H1 (cell line): Measurements from ENCODE around the gene FGD5. TPM values are rescaled to one million over a fixed set of nuclear protein-coding genes. Genes with fewer than 3 reads are reported as not detected.

Source experiments
- CTCF ChIA-PET: fragments of 300-600 bp; sonication (Branson Sonifier 250); formaldehyde crosslinking; loops from one replicate; lab custom pipeline; 2021; ENCODE audit not compliant: partially characterized antibody; lab: Charles Lee
- POLR2A ChIA-PET: fragments of 300-600 bp; sonication (Branson Sonifier 250); formaldehyde crosslinking; loops from one replicate; lab custom pipeline; 2021; ENCODE audit warnings: inconsistent platforms; ENCODE audit not compliant: partially characterized antibody; lab: Charles Lee
- DNase-seq, 2 experiments: peaks; one replicate each; pipeline versions ENCODE4 v3.0.0 to v3.0.0-alpha.2; 2010 to 2022; ENCODE audit warnings: low spot score in 2 of 2, low read depth in 1 of 2, mixed read lengths in 1 of 2
- FAIRE-seq: peaks from 2 replicates; lab custom pipeline; 2011; peaks lifted over from hg19 to GRCh38; lab: Jason Lieb, UNC
- H2AFZ ChIP-seq: 2 replicates; pipeline ENCODE4 v1.8.1; 2012; ENCODE audit warnings: low read length, inconsistent platforms
- H2AK5ac ChIP-seq: 2 replicates; pipeline ENCODE4 v1.6.1; 2013; ENCODE audit warnings: low read depth, low read length
- H2BK120ac ChIP-seq: replicated peaks from 2 replicates; pipeline ENCODE3; 2013; ENCODE audit warnings: low read depth, low read length, inconsistent platforms
- H2BK12ac ChIP-seq: 2 replicates; pipeline ENCODE4 v1.6.1; 2013; ENCODE audit warnings: low read depth, low read length
- H2BK15ac ChIP-seq: 2 replicates; pipeline ENCODE4 v1.6.1; 2013; ENCODE audit warnings: low read length
- H2BK20ac ChIP-seq: 2 replicates; pipeline ENCODE4 v1.6.1; 2013; ENCODE audit warnings: low read length
- H2BK5ac ChIP-seq: 2 replicates; pipeline ENCODE4 v1.6.1; 2013; ENCODE audit warnings: low read depth, low read length
- H3K14ac ChIP-seq: 2 replicates; pipeline ENCODE4 v1.6.1; 2013; ENCODE audit warnings: inconsistent platforms; ENCODE audit not compliant: insufficient read length
- H3K18ac ChIP-seq: 2 replicates; pipeline ENCODE4 v1.6.1; 2013; ENCODE audit warnings: low read length; ENCODE audit errors: extremely low read depth
- H3K23ac ChIP-seq: 2 replicates; pipeline ENCODE4 v1.6.1; 2013; ENCODE audit warnings: inconsistent platforms; ENCODE audit not compliant: insufficient read length
- H3K23me2 ChIP-seq: 2 replicates; pipeline ENCODE4 v1.6.1; 2013; ENCODE audit warnings: low read depth, low read length
- H3K27ac ChIP-seq: 2 replicates; pipeline ENCODE4 v1.6.1; 2011; ENCODE audit warnings: low read depth, low read length, inconsistent platforms
- H3K27me3 ChIP-seq, 4 experiments: replicated peaks in 1 of 4; 1 replicate in 1 of 4; 2 replicates in 3 of 4; pipeline versions ENCODE4 v1.6.1 to v1.8.1; 2011 to 2013; ENCODE audit warnings: low read length in 3 of 4, mild to moderate bottlenecking in 3 of 4, inconsistent platforms in 2 of 4, mixed read lengths in 2 of 4, moderate library complexity in 1 of 4; ENCODE audit not compliant: control insufficient read depth in 3 of 4, insufficient read depth in 3 of 4; ENCODE audit errors: extremely low read depth in 1 of 4
- H3K36me3 ChIP-seq, 4 experiments: 2 replicates each; pipeline versions ENCODE4 v1.6.1 to v1.8.1; 2011 to 2013; ENCODE audit warnings: mild to moderate bottlenecking in 4 of 4, low read length in 3 of 4, moderate library complexity in 2 of 4, control low read depth in 1 of 4, inconsistent platforms in 1 of 4; ENCODE audit not compliant: insufficient read depth in 4 of 4, control insufficient read depth in 2 of 4
- H3K4ac ChIP-seq: replicated peaks from 2 replicates; pipeline ENCODE3; 2013; ENCODE audit warnings: low read length, low read depth, mixed read lengths, inconsistent platforms; ENCODE audit not compliant: insufficient read length
- H3K4me1 ChIP-seq, 4 experiments: replicated peaks in 1 of 4; 1 replicate in 1 of 4; 2 replicates in 3 of 4; pipeline versions ENCODE4 v1.6.1 to v1.8.1; 2011 to 2013; ENCODE audit warnings: low read length in 3 of 4, inconsistent platforms in 2 of 4, mixed read lengths in 1 of 4; ENCODE audit not compliant: insufficient read depth in 4 of 4, control insufficient read depth in 3 of 4
- H3K4me2 ChIP-seq, 2 experiments: 2 replicates each; pipeline versions ENCODE4 v1.6.1 to v1.8.1; 2011 to 2013; ENCODE audit warnings: low read depth in 2 of 2, low read length in 2 of 2, control low read depth in 1 of 2, inconsistent platforms in 1 of 2, mild to moderate bottlenecking in 1 of 2; ENCODE audit not compliant: insufficient read depth in 1 of 2
- H3K4me3 ChIP-seq, 4 experiments: fragments of 200-600, 300-600 bp in 1 of 4; sonication (generic), shearing (Covaris generic), sonication (Bioruptor Twin) in 1 of 4; 2 replicates each; pipeline versions ENCODE4 v1.5.1 to v1.8.1; 2011 to 2016; ENCODE audit warnings: low read length in 4 of 4, low read depth in 3 of 4, control low read depth in 2 of 4, inconsistent platforms in 2 of 4, mild to moderate bottlenecking in 2 of 4, mixed read lengths in 1 of 4, moderate library complexity in 1 of 4; ENCODE audit not compliant: insufficient read depth in 2 of 4; ENCODE audit errors: extremely low read depth in 1 of 4
- H3K56ac ChIP-seq: replicated peaks from 2 replicates; pipeline ENCODE3; 2013; ENCODE audit warnings: low read depth, mild to moderate bottlenecking, mixed read lengths, low read length, inconsistent platforms; ENCODE audit not compliant: insufficient read length
- H3K79me1 ChIP-seq: 2 replicates; pipeline ENCODE4 v1.6.1; 2013; ENCODE audit warnings: low read depth, low read length, control low read depth
- H3K79me2 ChIP-seq, 2 experiments: 2 replicates each; pipeline versions ENCODE4 v1.6.1 to v1.8.1; 2012 to 2013; ENCODE audit warnings: low read length in 2 of 2, mild to moderate bottlenecking in 2 of 2, inconsistent platforms in 1 of 2; ENCODE audit not compliant: insufficient read depth in 2 of 2, control insufficient read depth in 1 of 2
- H3K9ac ChIP-seq, 4 experiments: replicated peaks in 1 of 4; 1 replicate in 1 of 4; 2 replicates in 3 of 4; pipeline versions ENCODE4 v1.6.1 to v1.8.1; 2011 to 2013; ENCODE audit warnings: low read depth in 3 of 4, low read length in 3 of 4, control low read depth in 2 of 4, mild to moderate bottlenecking in 2 of 4, moderate library complexity in 2 of 4, inconsistent platforms in 1 of 4; ENCODE audit errors: extremely low read depth in 1 of 4
- H3K9me3 ChIP-seq, 2 experiments: 2 replicates each; pipeline versions ENCODE4 v1.6.1 to v1.8.1; 2012 to 2013; ENCODE audit warnings: mild to moderate bottlenecking in 2 of 2, moderate library complexity in 2 of 2, control low read depth in 1 of 2, inconsistent platforms in 1 of 2, low read depth in 1 of 2, low read length in 1 of 2, mixed read lengths in 1 of 2; ENCODE audit not compliant: insufficient read depth in 2 of 2
- H4K20me1 ChIP-seq, 2 experiments: replicated peaks in 1 of 2; 2 replicates each; pipeline versions ENCODE3 to v1.8.1; 2011 to 2013; ENCODE audit warnings: inconsistent platforms in 2 of 2, low read length in 2 of 2, mild to moderate bottlenecking in 1 of 2; ENCODE audit not compliant: insufficient read depth in 2 of 2, control insufficient read depth in 1 of 2
- H4K5ac ChIP-seq: 2 replicates; pipeline ENCODE4 v1.6.1; 2013; ENCODE audit warnings: low read length, low read depth, mixed read lengths, inconsistent platforms; ENCODE audit not compliant: insufficient read length
- H4K8ac ChIP-seq: 2 replicates; pipeline ENCODE4 v1.8.0; 2013; ENCODE audit warnings: mild to moderate bottlenecking, moderate library complexity, low read length, inconsistent platforms; ENCODE audit not compliant: insufficient read depth; ENCODE audit errors: extremely low read depth
- H4K91ac ChIP-seq: replicated peaks from 2 replicates; pipeline ENCODE3; 2013; ENCODE audit warnings: low read length, mixed read lengths, inconsistent platforms; ENCODE audit not compliant: insufficient read length
- CHD1 ChIP-seq: IDR thresholded peaks from 2 replicates; pipeline ENCODE4 v1.6.1; 2012; ENCODE audit warnings: low read depth, low read length, improper control_type of control experiment
- EZH2 ChIP-seq: fragments of 200-600 bp; sonication (generic); IDR thresholded peaks from 2 replicates; pipeline ENCODE4 v1.7.1; 2012; ENCODE audit warnings: low read depth, mild to moderate bottlenecking, moderate library complexity, low read length, inconsistent platforms; ENCODE audit not compliant: severe bottlenecking
- GABPA ChIP-seq: IDR thresholded peaks from 2 replicates; pipeline ENCODE4 v1.6.1; 2011; ENCODE audit warnings: mild to moderate bottlenecking, low read length, moderate library complexity, borderline replicate concordance; ENCODE audit not compliant: insufficient read depth
- HDAC2 ChIP-seq, 2 experiments: fragments of 300-600 bp in 1 of 2; sonication (generic) in 1 of 2; IDR thresholded peaks; 2 replicates each; pipeline ENCODE4 v1.6.1; 2011 to 2012; ENCODE audit warnings: low read depth in 2 of 2, low read length in 2 of 2, mild to moderate bottlenecking in 2 of 2, moderate library complexity in 2 of 2, borderline replicate concordance in 1 of 2, inconsistent platforms in 1 of 2
- HDAC6 ChIP-seq: IDR thresholded peaks from one replicate; pipeline ENCODE4 v1.7.1; 2012; ENCODE audit warnings: low read depth, mild to moderate bottlenecking, inconsistent platforms, low read length, moderate library complexity
- JUN ChIP-seq: IDR thresholded peaks from 2 replicates; pipeline ENCODE4 v1.6.1; 2011; ENCODE audit warnings: low read depth, mild to moderate bottlenecking, improper control_type of control experiment, low read length
- JUND ChIP-seq: IDR thresholded peaks from 2 replicates; pipeline ENCODE4 v1.6.1; 2011; ENCODE audit warnings: mild to moderate bottlenecking, improper control_type of control experiment, low read length
- KDM5A ChIP-seq: fragments of 200-600 bp; IDR thresholded peaks from 2 replicates; pipeline ENCODE4 v1.7.1; 2012; ENCODE audit warnings: mild to moderate bottlenecking, low read length, inconsistent platforms, mixed read lengths
- POLR2AphosphoS5 ChIP-seq: IDR thresholded peaks from 2 replicates; pipeline ENCODE4 v1.6.1; 2011; ENCODE audit warnings: low read depth, low read length
- SAP30 ChIP-seq: fragments of 300-600 bp; sonication (generic); IDR thresholded peaks from 2 replicates; pipeline ENCODE4 v1.7.1; 2012; ENCODE audit warnings: low read length, moderate library complexity, mild to moderate bottlenecking, inconsistent platforms; ENCODE audit not compliant: insufficient read depth, insufficient replicate concordance
- SP2 ChIP-seq: IDR thresholded peaks from 2 replicates; pipeline ENCODE4 v1.6.1; 2012; ENCODE audit warnings: mild to moderate bottlenecking, low read length, inconsistent platforms
- SUZ12 ChIP-seq: fragments of 200-600 bp; sonication (generic); IDR thresholded peaks from 2 replicates; pipeline ENCODE4 v1.6.1; 2012; ENCODE audit warnings: mild to moderate bottlenecking, inconsistent platforms, low read length, moderate library complexity, mixed read lengths
- ZNF274 ChIP-seq: IDR thresholded peaks from 2 replicates; pipeline ENCODE4 v1.7.0; 2012; ENCODE audit warnings: low read length, borderline replicate concordance; ENCODE audit errors: extremely low read depth
- WGBS, 2 experiments: shearing (Covaris generic) in 1 of 2; methylation state at CpG; one replicate each; pipeline versions ENCODE4 v1.1.6 to v1.1.7; 2013 to 2015; ENCODE audit warnings: low lambda C conversion rate in 2 of 2, mixed read lengths in 2 of 2, inconsistent platforms in 1 of 2, low coverage in 1 of 2, missing lambda C conversion rate in 1 of 2; ENCODE audit not compliant: insufficient replicate concordance in 2 of 2, insufficient coverage in 1 of 2, insufficient read length in 1 of 2; ENCODE audit errors: extremely low coverage in 1 of 2, missing lambda C conversion rate in 1 of 2; 5-methylcytosine and 5-hydroxymethylcytosine counted together
- polyA plus RNA-seq, 7 experiments: library from polyadenylated mRNA; depleted of rRNA in 3 of 7; stranded (reverse) in 5 of 7; unstranded in 2 of 7; fragments of >200 nt in 5 of 7; fragments of 200-250 nt in 2 of 7; gene quantifications; 1 replicate in 5 of 7; 2 replicates in 1 of 7; 4 replicates in 1 of 7; pipeline versions ENCODE4 v1.2.1 to v1.2.3, GENCODE V29; 2011 to 2013; ENCODE audit warnings: missing spikeins in 2 of 7, mixed read lengths in 2 of 7
- total RNA-seq: library from RNA; stranded (reverse); fragmentation: NEBNext Ultra II Directional; extraction: Animal tissue kit (Norgen Biotek cat#: 25700); gene quantifications from 2 replicates; pipeline ENCODE4 v1.2.1, GENCODE V29; 2021

Gene FGD5
- total and polyA plus RNA-seq, 2 of the 8 experiments (the other 6 are each of a cell fraction or from before 2014, with no cell fraction given): 4.7 to 14.3 TPM

DNA sequence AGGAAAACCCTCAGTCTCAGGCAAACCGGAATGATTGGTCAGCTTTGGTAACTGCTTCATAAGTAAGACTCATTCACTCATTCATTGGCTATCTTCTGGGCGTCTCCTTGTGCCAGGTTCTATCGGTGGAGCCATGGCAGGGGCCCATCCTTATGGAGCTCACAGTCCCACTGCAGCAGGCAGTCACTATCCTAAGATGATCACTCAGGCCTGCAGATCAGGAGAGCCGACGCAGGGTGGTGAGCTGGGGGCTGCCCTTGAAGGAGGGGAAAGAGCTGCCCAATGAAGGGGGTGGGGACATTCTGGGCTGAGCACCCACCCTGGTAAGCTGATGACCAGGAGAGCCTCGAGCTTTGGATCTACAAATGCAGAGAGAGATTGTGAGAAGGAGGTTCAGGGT, 20.5 kb upstream of the FGD5 start:
- Histone ChIP-seq H2BK120ac (no peak overlapping the region), H3K23ac (no peak overlapping the region), H2BK15ac (no peak overlapping the region), H3K23me2 (no peaks in the 10 kb centered on the region), H4K5ac (no peak overlapping the region), H4K91ac (no peak overlapping the region), H3K4me1 (peaks cover 0 to 8% (median 0%) of the 10 kb centered on the region in 4 experiments; a peak in 3 of 7 replicates), H3K9ac (no peak overlapping the region), H2BK20ac (no peak overlapping the region), H2AK5ac (no peak overlapping the region), H3K56ac (no peak overlapping the region), H3K27ac (no peak overlapping the region), H3K4me2 (no peak overlapping the region), H2BK5ac (no peak overlapping the region), H3K79me1 (no peaks in the 10 kb centered on the region), H3K9me3 (no peaks in the 10 kb centered on the region), H3K4me3 (no peak overlapping the region), H3K36me3 (no peaks in the 10 kb centered on the region), H2BK12ac (no peak overlapping the region), H3K4ac (no peak overlapping the region), H3K14ac (no peak overlapping the region), H4K8ac (no peak overlapping the region; the same call in 1 of the 2 replicates), H2AFZ (no peak overlapping the region), H3K18ac (no peak overlapping the region), H3K27me3 (no peaks in the 10 kb centered on the region; a peak in 2 of 7 replicates), H3K79me2 (no peaks in the 10 kb centered on the region), H4K20me1 (no peaks in the 10 kb centered on the region)
- FAIRE-seq (no peak), DNase-seq (no peak)
- CTCF ChIA-PET: interaction anchor here (0.9 to 12.7 kb wide), 10 partner anchors 8 to 120 kb away, joined by 3 to 308 read pairs (median 7); no protein-coding TSS in a partner anchor
- POLR2A ChIA-PET: interaction anchor here (1.0 kb wide), 1 partner anchor 13 kb away, joined by 3 read pairs; no protein-coding TSS in a partner anchor
- whole genome bisulfite sequencing, 2 experiments: 87% methylated on average over 6 of the region's 6 CpGs; no CpG with 5 or more reads in 1 of the 2 experiments
- TF ChIP-seq JUND (no peak), CHD1 (no peak), HDAC2 (IDR thresholded peaks at IDR 0.05; ENCODE audit: borderline replicate concordance in 1 of 2, low read depth in 2 of 2, low read length in 2 of 2) (no peak), SUZ12 (no peak), KDM5A (no peak), HDAC6 (no peak), SP2 (no peak), POLR2AphosphoS5 (no peak), JUN (no peak), SAP30 (no peak), GABPA (no peak), ZNF274 (no peak), EZH2 (no peak)
